Fibroblast of villous mesenchyme (primary cell): Measurements from ENCODE around the gene PER2. TPM values are rescaled to one million over a fixed set of nuclear protein-coding genes. Genes with fewer than 3 reads are reported as not detected.

Experiments used
- DNase-seq: peaks from one replicate; pipeline ENCODE4 v3.0.0-alpha.2; 2010; ENCODE audit warnings: low read depth
- H3K4me3 ChIP-seq: 2 replicates; pipeline ENCODE4 v1.5.1; 2011; ENCODE audit warnings: low read depth, mild to moderate bottlenecking, low read length
- CTCF ChIP-seq: IDR thresholded peaks from 2 replicates; pipeline ENCODE4 v1.5.1; 2012; ENCODE audit warnings: low read depth, mild to moderate bottlenecking, low read length; ENCODE audit not compliant: insufficient read depth
- total RNA-seq: library from RNA; depleted of rRNA; stranded (reverse); fragments of >200 nt; gene quantifications from 2 replicates; pipeline ENCODE4 v1.2.3, GENCODE V29; 2012

PER2 gene
- total RNA-seq, 1 donor: 4.3 TPM

GRCh38 chr2:238271061-238271554 is 17.3 kb downstream of the PER2 start:
- no peak overlapping the region for H3K4me3 ChIP-seq
- DNase-seq: no peak
- no peak for TF ChIP-seq CTCF

GRCh38 chr2:238270606-238271005 is 17.8 kb downstream of the PER2 start:
- no peak for DNase-seq
- no peak for TF ChIP-seq CTCF
- H3K4me3 ChIP-seq: no peak overlapping the region

- DNase-seq: no peak
- TF ChIP-seq CTCF: no peak
- H3K4me3 ChIP-seq: no peak overlapping the region
Measured at GRCh38 chr2:238269741-238270140, 18.7 kb downstream of the PER2 start.

- no peak for DNase-seq
- no peak for TF ChIP-seq CTCF
- H3K4me3 ChIP-seq: no peak overlapping the region
Measured at GRCh38 chr2:238267884-238268680, 20.3 kb downstream of the PER2 start.

- no peak for DNase-seq
- TF ChIP-seq CTCF: no peak
- H3K4me3 ChIP-seq: no peak overlapping the region
Measured at GRCh38 chr2:238267341-238267710, 21.1 kb downstream of the PER2 start.

GRCh38 chr2:238265605-238266004 is 22.8 kb downstream of the PER2 start:
- no peak for DNase-seq
- TF ChIP-seq CTCF: no peak
- no peak overlapping the region for H3K4me3 ChIP-seq

GRCh38 chr2:238264072-238264460 is 24.3 kb downstream of the PER2 start:
- DNase-seq: no peak
- H3K4me3 ChIP-seq: no peak overlapping the region
- TF ChIP-seq CTCF: no peak
